Breast epithelium (tissue), 4 donors: ENCODE data around the gene CCDC15. TPM values are rescaled to one million over a fixed set of nuclear protein-coding genes. Genes with fewer than 3 reads are reported as not detected.

ENCODE experiments used
- DNase-seq, 2 donors: peaks; one replicate each; pipeline ENCODE4 v3.0.0-alpha.2; 2019; ENCODE audit warnings: low spot score in 2 of 2
- H3K27ac ChIP-seq, 2 donors: fragments of 200-600 bp; sonication (generic) in 1 of 2; one replicate each; pipeline ENCODE4 v1.5.1; 2016 to 2019; ENCODE audit warnings: mild to moderate bottlenecking in 1 of 2
- H3K27me3 ChIP-seq, 2 donors: fragments of 200-600 bp; sonication (generic) in 1 of 2; one replicate each; pipeline versions ENCODE4 v1.5.1 to v1.6.0; 2017 to 2019; ENCODE audit warnings: control low read depth in 1 of 2, mild to moderate bottlenecking in 1 of 2
- H3K36me3 ChIP-seq: fragments of 200-600 bp; one replicate; pipeline ENCODE4 v1.5.1; 2019
- H3K4me1 ChIP-seq, 2 donors: fragments of 200-600 bp; sonication (generic); one replicate each; pipeline ENCODE4 v1.5.1; 2016 to 2019; ENCODE audit warnings: control low read depth in 1 of 2
- H3K4me3 ChIP-seq, 3 donors: fragments of 200-600 bp; sonication (generic); 1 replicate in 2 of 3; 2 replicates in 1 of 3; pipeline ENCODE4 v1.5.1; 2016 to 2019; ENCODE audit warnings: mild to moderate bottlenecking in 3 of 3, moderate library complexity in 2 of 3
- H3K9me3 ChIP-seq, 2 donors: fragments of 200-600 bp; sonication (generic) in 1 of 2; one replicate each; pipeline ENCODE4 v1.5.1; 2016 to 2019; ENCODE audit warnings: control low read depth in 1 of 2
- CTCF ChIP-seq, 3 donors: fragments of 450-650 bp; IDR thresholded peaks; one replicate each; pipeline ENCODE4 v1.5.1; 2016 to 2017; ENCODE audit warnings: antibody characterized with exemption in 3 of 3, mild to moderate bottlenecking in 3 of 3, moderate library complexity in 3 of 3
- POLR2A ChIP-seq: fragments of 450-650 bp; IDR thresholded peaks from one replicate; pipeline ENCODE4 v1.6.1; 2016; ENCODE audit warnings: antibody characterized with exemption, mild to moderate bottlenecking, moderate library complexity
- POLR2AphosphoS5 ChIP-seq, 3 donors: sonication (generic); formaldehyde crosslinking; IDR thresholded peaks; one replicate each; pipeline ENCODE4 v1.6.1; 2017; ENCODE audit warnings: antibody characterized with exemption in 3 of 3
- intact Hi-C: fragments of 100-400 bp; cut with DNase I; formaldehyde crosslinking; loops from one replicate; pipeline ENCODE4 v1.15.1; 2023; ENCODE audit warnings: low total_unique reads
- total RNA-seq, 3 donors: library from RNA; depleted of rRNA; stranded (reverse); fragments of >200 nt; gene quantifications; one replicate each; pipeline ENCODE4 v1.1.0, GENCODE V29; 2016

Gene CCDC15
- total RNA-seq, 3 donors from 2014 or later = 2.1 to 4.4 (median 2.6) TPM

DNA sequence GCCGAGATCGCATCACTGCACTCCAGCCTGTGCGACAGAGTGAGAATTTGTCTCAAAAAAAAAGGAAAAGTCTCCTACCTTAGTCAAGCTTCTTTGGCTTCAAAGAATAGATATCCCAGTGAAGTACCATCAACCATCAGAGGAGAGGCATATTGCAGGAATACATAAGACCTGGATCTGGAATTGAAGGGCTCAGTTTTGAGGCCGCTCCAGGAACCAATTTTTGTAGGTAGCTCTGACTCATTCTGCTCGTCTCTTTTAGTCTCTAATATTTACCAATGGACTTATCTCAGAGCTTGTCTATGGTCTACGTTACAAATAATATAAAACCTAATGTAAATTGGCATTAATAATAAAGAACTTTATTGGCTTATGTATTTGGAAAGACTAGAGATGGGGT, 8.2 kb upstream of the CCDC15 start:
- TF ChIP-seq POLR2AphosphoS5 (IDR thresholded peaks at IDR 0.05) = no peak
- TF ChIP-seq POLR2A = no peak
- no peak for TF ChIP-seq CTCF (IDR thresholded peaks at IDR 0.05)
- no peaks in the 10 kb centered on the region for H3K27me3 ChIP-seq
- H3K4me3 ChIP-seq = no peak overlapping the region
- no peaks in the 10 kb centered on the region for H3K9me3 ChIP-seq
- no peaks in the 10 kb centered on the region for H3K4me1 ChIP-seq
- intact Hi-C loops = no loop called here
- no peak for DNase-seq
- H3K27ac ChIP-seq = no peak overlapping the region
- H3K36me3 ChIP-seq = no peaks in the 10 kb centered on the region

DNA sequence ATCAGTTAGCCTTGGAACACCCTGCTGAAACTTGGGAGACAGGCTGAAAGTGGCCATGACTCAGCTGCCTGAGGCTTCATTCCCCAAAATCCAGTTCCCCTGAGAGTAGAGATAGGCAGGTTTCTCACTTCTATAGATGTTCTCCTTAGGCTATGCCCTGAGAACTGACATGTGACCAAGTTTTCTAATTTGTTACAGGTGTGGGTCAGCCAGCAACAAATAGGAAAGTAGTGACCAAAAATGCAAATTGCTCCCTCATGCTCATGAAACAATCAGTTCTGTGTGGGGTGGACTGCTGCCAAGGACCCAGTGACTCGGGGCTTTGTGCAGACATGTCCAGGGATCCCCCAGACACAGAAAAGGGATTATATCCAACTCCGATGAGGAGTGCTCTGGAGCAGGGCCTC, 7.3 kb upstream of the CCDC15 start:
- Histone ChIP-seq H3K4me3 (no peak overlapping the region), H3K9me3 (no peaks in the 10 kb centered on the region), H3K4me1 (no peaks in the 10 kb centered on the region), H3K27ac (no peak overlapping the region), H3K27me3 (no peaks in the 10 kb centered on the region), H3K36me3 (no peaks in the 10 kb centered on the region)
- DNase-seq = no peak
- no peak for TF ChIP-seq CTCF (IDR thresholded peaks at IDR 0.05)
- TF ChIP-seq POLR2AphosphoS5 (IDR thresholded peaks at IDR 0.05) = no peak
- TF ChIP-seq POLR2A = no peak
- intact Hi-C loops = no loop called here

GRCh38 chr11:124950601-124951330, 3.2 kb upstream of the CCDC15 start:
- Histone ChIP-seq H3K27ac (no peak overlapping the region), H3K4me1 (no peaks in the 10 kb centered on the region), H3K4me3 (no peak overlapping the region), H3K27me3 (no peaks in the 10 kb centered on the region), H3K36me3 (no peaks in the 10 kb centered on the region), H3K9me3 (no peaks in the 10 kb centered on the region)
- no peak for DNase-seq
- no peak for TF ChIP-seq CTCF (IDR thresholded peaks at IDR 0.05)
- TF ChIP-seq POLR2A = no peak
- TF ChIP-seq POLR2AphosphoS5 (IDR thresholded peaks at IDR 0.05) = no peak
- intact Hi-C loops = no loop called here

DNA sequence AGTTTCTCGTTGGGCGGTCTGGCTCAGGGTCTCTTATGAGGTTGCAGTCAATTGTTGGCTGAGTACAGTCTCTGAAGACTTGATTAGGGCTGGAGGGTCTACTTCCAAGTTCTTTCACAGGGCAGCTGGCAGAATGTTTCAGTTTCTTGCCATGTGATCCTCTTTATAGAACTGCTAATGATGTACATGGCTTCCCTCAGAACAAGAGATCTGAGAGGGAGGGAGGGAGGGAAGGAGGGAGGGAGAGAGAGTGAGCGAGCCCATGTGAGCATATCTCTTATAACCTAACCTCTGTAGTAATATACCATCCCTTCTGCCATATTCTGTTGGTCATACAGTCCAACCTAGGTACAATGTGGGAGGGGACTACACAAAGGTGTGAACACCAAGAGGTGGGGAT, 2.7 kb upstream of the CCDC15 start:
- intact Hi-C loops = no loop called here
- TF ChIP-seq POLR2AphosphoS5 (IDR thresholded peaks at IDR 0.05) = no peak
- no peak for TF ChIP-seq POLR2A
- TF ChIP-seq CTCF (IDR thresholded peaks at IDR 0.05) = no peak
- no peaks in the 10 kb centered on the region for H3K9me3 ChIP-seq

DNA sequence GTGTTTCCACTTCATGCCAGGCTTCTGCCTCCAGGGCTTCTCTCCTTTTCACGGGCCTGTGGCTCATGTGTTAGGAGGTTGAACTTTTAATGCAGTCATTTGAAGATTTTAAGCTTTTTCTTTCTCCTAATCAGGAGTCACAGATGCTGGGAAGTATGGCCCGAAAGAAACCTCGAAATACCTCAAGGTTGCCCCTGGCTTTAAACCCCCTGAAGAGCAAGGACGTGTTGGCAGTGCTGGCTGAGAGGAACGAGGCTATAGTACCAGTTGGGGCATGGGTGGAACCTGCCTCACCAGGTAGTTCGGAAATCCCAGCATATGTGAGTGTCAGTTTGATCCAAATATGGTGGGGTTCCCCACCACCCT, 571 bp downstream of the CCDC15 start:
- Histone ChIP-seq H3K27me3 (no peaks in the 10 kb centered on the region), H3K4me1 (no peaks in the 10 kb centered on the region), H3K36me3 (no peaks in the 10 kb centered on the region), H3K27ac (peak overlapping the region in 1 of 2 donors; percentile 87), H3K4me3 (peak overlapping the region; percentile 60 to 72 (median 69)), H3K9me3 (no peaks in the 10 kb centered on the region)
- intact Hi-C loops = no loop called here
- DNase-seq = no peak
- no peak for TF ChIP-seq POLR2AphosphoS5 (IDR thresholded peaks at IDR 0.05)
- TF ChIP-seq POLR2A = no peak

More for the DNA sequence above, 2.7 kb upstream of the CCDC15 start:
- Histone ChIP-seq H3K27ac (no peak overlapping the region), H3K27me3 (no peaks in the 10 kb centered on the region), H3K4me1 (no peaks in the 10 kb centered on the region), H3K4me3 (no peak overlapping the region), H3K36me3 (no peaks in the 10 kb centered on the region)
- DNase-seq = no peak
